HG02970 (cell line): ENCODE results near the gene GPR17.

ENCODE experiments used
- ATAC-seq: cut with Tn5 transposase; IDR thresholded peaks from one replicate; pipeline ENCODE4 v1.9.1; 2021; ENCODE audit warnings: mild to moderate bottlenecking, moderate library complexity, moderate number of reproducible peaks; ENCODE audit not compliant: unreplicated experiment, low FRiP score

GPR17 gene

GRCh38 chr2:127645395-127646291, at the start of gene GPR17:
TSS of gene GPR17 (plus strand) at chr2:127646153. CDS start at chr2:127650736, 4,583 bp downstream.
- ATAC-seq: no peak

GRCh38 chr2:127596311-127597045, 49.5 kb upstream of the GPR17 start:
- no peak for ATAC-seq

GRCh38 chr2:127597046-127597983, 48.6 kb upstream of the GPR17 start:
- no peak for ATAC-seq

GRCh38 chr2:127597984-127598380, 48.0 kb upstream of the GPR17 start:
- no peak for ATAC-seq

- no peak for ATAC-seq
Measured at GRCh38 chr2:127598711-127599110, 47.2 kb upstream of the GPR17 start.

- ATAC-seq: no peak
Measured at GRCh38 chr2:127599211-127599610, 46.7 kb upstream of the GPR17 start.

- ATAC-seq: no peak
Measured at GRCh38 chr2:127604986-127605385, 41.0 kb upstream of the GPR17 start.

- no peak for ATAC-seq
Measured at GRCh38 chr2:127605691-127606263, 40.2 kb upstream of the GPR17 start.

GRCh38 chr2:127606625-127607398, 39.1 kb upstream of the GPR17 start:
- no peak for ATAC-seq

- ATAC-seq: no peak
Measured at GRCh38 chr2:127607399-127607908, 38.5 kb upstream of the GPR17 start.

- ATAC-seq: no peak
Measured at GRCh38 chr2:127608061-127609030, 37.6 kb upstream of the GPR17 start.

- no peak for ATAC-seq
Measured at GRCh38 chr2:127609031-127609751, 36.8 kb upstream of the GPR17 start.

GRCh38 chr2:127609818-127610217, 36.1 kb upstream of the GPR17 start:
- ATAC-seq: no peak

GRCh38 chr2:127610561-127610960, 35.4 kb upstream of the GPR17 start:
- no peak for ATAC-seq

- no peak for ATAC-seq
Measured at GRCh38 chr2:127611076-127611925, 34.7 kb upstream of the GPR17 start.

GRCh38 chr2:127612111-127612822, 33.7 kb upstream of the GPR17 start:
- ATAC-seq: no peak
